PC-3 (cell line): ENCODE data around the gene RTL5.

ENCODE experiments used
- CTCF ChIP-seq: fragments of 300-600 bp; sonication (generic); conservative IDR thresholded peaks from 2 replicates; pipeline ENCODE4 v1.5.1; 2017; ENCODE audit warnings: antibody characterized with exemption, low read depth, mild to moderate bottlenecking, low read length
- EZH2 ChIP-seq: fragments of 300-600 bp; sonication (generic); IDR thresholded peaks from one replicate; pipeline ENCODE4 v1.6.1; 2017; ENCODE audit warnings: antibody characterized with exemption, mild to moderate bottlenecking, low read length; ENCODE audit not compliant: unreplicated experiment
- EZH2phosphoT487 ChIP-seq: fragments of 300-600 bp; sonication (generic); IDR thresholded peaks from 2 replicates; pipeline ENCODE4 v1.6.1; 2018; ENCODE audit warnings: mild to moderate bottlenecking, antibody characterized with exemption, low read length, borderline replicate concordance

GRCh38 chrX:72146527-72146926 lies 14.8 kb upstream of the RTL5 start:
- TF ChIP-seq CTCF: no peak
- no peak for TF ChIP-seq EZH2
- TF ChIP-seq EZH2phosphoT487: no peak
